GM12892 (cell line): Measurements from ENCODE around the gene ALOXE3.

Experiments used
- POLR2A ChIP-seq: IDR thresholded peaks from 2 replicates; pipeline ENCODE4 v1.6.1; 2011; ENCODE audit warnings: low read depth, low read length, control low read depth
- TAF1 ChIP-seq: IDR thresholded peaks from 2 replicates; pipeline ENCODE4 v1.6.1; 2011; ENCODE audit warnings: low read depth, mild to moderate bottlenecking, control low read depth, low read length, borderline replicate concordance

DNA sequence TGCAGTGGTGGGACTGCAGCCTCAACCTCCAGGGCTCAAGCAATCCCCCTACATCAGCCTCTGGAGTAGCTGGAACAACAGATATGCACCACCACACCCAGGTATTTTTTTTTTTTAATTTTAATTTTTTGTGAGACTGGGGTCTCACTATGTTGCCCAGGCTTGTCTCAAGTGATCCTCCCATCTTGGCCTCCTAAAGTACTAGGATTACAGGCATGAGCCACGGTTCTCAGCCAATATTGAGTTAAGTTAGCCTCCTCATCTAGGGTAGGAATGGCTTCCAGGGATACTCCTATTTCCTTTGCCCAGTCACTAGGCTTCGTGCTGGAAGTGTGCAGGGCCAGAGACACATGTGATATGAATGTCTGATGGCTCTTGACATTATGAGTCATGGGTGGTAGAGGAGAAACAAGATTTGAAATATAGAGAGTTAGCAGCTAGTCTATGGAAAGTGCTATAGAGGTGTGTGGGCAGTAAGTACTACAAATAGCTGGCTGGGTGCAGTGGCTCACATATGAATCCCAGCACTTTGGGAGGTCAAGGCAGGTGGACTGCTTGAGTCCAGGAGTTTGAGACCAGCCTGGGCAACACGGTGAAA is 13.6 kb upstream of the ALOXE3 start:
- TF ChIP-seq TAF1 (no peak), POLR2A (no peak)
